HAP-1 (cell line): ENCODE results near the gene ELK1.
"Not testable (repeated sequence)": the region's sequence is repeated elsewhere in the genome, so short reads cannot be mapped to it uniquely, and the experiment has no call there.

ENCODE experiments used
- DNase-seq, 2 experiments: peaks; one replicate each; pipeline ENCODE4 v3.0.0-alpha.2; 2016 to 2020; ENCODE audit warnings: low spot score in 2 of 2
- H3K27me3 ChIP-seq: fragments of 250-450 bp; sonication (Bioruptor Pico); 2 replicates; pipeline ENCODE4 v1.5.1; 2020; ENCODE audit warnings: low read depth, mild to moderate bottlenecking, moderate library complexity
- H3K36me3 ChIP-seq: fragments of 250-450 bp; sonication (Bioruptor Pico); replicated peaks from 2 replicates; pipeline ENCODE4 v1.5.1; 2020; ENCODE audit warnings: mild to moderate bottlenecking
- H3K4me1 ChIP-seq: fragments of 250-450 bp; sonication (Bioruptor Pico); 2 replicates; pipeline ENCODE4 v1.5.1; 2020; ENCODE audit warnings: mild to moderate bottlenecking
- H3K4me3 ChIP-seq: fragments of 250-450 bp; sonication (Bioruptor Pico); 2 replicates; pipeline ENCODE4 v1.5.1; 2020; ENCODE audit warnings: mild to moderate bottlenecking, moderate library complexity
- H3K9me3 ChIP-seq: fragments of 250-450 bp; sonication (Bioruptor Pico); 2 replicates; pipeline ENCODE4 v1.5.1; 2020; ENCODE audit warnings: mild to moderate bottlenecking, moderate library complexity
- in situ Hi-C: fragments of 300-500 bp; cut with MboI; formaldehyde crosslinking; loops from 3 replicates; pipeline ENCODE4 v1.14.3; 2020; ENCODE audit warnings: low sequenced_read_pairs, inconsistent platforms, mixed read lengths

Gene ELK1

GRCh38 chrX:47614618-47615017 is 35.7 kb downstream of the ELK1 start:
- Histone ChIP-seq H3K27me3 (peaks cover 7% of the 10 kb centered on the region; the same call in 1 of the 2 replicates), H3K9me3 (no peaks in the 10 kb centered on the region), H3K4me1 (no peaks in the 10 kb centered on the region), H3K36me3 (no peaks in the 10 kb centered on the region), H3K4me3 (no peak overlapping the region)
- in situ Hi-C loops = no loop called here
- DNase-seq = no peak

- Histone ChIP-seq H3K9me3 (no peaks in the 10 kb centered on the region), H3K36me3 (no peaks in the 10 kb centered on the region), H3K4me1 (no peaks in the 10 kb centered on the region), H3K27me3 (peaks cover 7% of the 10 kb centered on the region; the same call in 1 of the 2 replicates), H3K4me3 (no peak overlapping the region)
- no peak for DNase-seq
- in situ Hi-C loops = no loop called here
These were observed 37.3 kb downstream of the ELK1 start for GRCh38 chrX:47613082-47613481.

- no peaks in the 10 kb centered on the region for H3K9me3 ChIP-seq
- H3K36me3 ChIP-seq = no peaks in the 10 kb centered on the region
- DNase-seq = no peak
- H3K27me3 ChIP-seq = peaks cover under 1% of the 10 kb centered on the region; the same call in 1 of the 2 replicates
- H3K4me1 ChIP-seq = no peaks in the 10 kb centered on the region
- in situ Hi-C loops = no loop called here
- H3K4me3 ChIP-seq = no peak overlapping the region
These were observed 37.9 kb downstream of the ELK1 start for GRCh38 chrX:47612418-47612817.

DNA sequence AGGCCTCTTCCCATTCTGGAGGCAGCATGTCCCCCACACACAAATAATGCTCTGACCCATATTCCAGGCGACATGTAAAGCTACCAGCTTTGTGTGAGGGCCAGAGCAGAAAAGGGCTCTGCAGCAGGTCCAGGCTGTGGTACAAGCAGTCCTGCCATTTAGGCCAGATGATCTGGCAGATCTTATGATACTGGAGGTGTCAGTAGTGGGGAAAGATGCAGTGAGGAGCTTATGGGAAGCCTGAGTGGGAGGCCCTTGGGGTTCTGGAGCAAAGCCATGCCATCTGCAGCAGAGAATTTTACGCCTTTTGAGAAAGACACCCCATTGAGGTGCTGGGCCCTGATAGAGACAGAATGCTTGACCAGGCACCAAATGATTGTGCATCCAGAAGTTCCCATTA is 38.4 kb downstream of the ELK1 start:
- H3K4me1 ChIP-seq = no peaks in the 10 kb centered on the region
- H3K4me3 ChIP-seq = no peak overlapping the region
- in situ Hi-C loops = no loop called here
- no peak for DNase-seq
- no peaks in the 10 kb centered on the region for H3K27me3 ChIP-seq
- no peaks in the 10 kb centered on the region for H3K9me3 ChIP-seq
- H3K36me3 ChIP-seq = no peaks in the 10 kb centered on the region

DNA sequence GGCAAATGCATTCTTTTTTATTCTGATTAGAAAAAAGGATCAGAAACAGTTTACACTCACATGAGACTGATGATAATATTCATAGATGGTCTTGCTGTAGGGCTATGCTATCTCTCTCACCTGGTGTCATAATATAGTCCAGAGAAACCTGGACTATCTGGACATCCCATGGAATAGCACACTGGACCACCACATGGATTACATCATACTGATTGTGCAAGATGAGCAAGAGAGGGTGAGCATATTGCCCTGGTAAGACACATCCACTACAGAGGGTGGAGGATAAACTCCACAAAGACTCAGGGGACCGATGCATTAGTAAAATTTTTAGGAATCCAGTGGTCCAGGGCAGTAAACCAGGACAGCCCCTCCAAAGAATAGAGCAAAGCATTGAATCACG is 38.9 kb downstream of the ELK1 start:
- Histone ChIP-seq H3K36me3 (no peaks in the 10 kb centered on the region), H3K9me3 (no peaks in the 10 kb centered on the region), H3K4me3 (no peak overlapping the region), H3K4me1 (no peaks in the 10 kb centered on the region), H3K27me3 (no peaks in the 10 kb centered on the region)
- no peak for DNase-seq
- in situ Hi-C loops = no loop called here

- H3K9me3 ChIP-seq = no peaks in the 10 kb centered on the region
- H3K27me3 ChIP-seq = no peaks in the 10 kb centered on the region
- H3K4me3 ChIP-seq = no peak overlapping the region
- DNase-seq = no peak
- no peaks in the 10 kb centered on the region for H3K4me1 ChIP-seq
- no peaks in the 10 kb centered on the region for H3K36me3 ChIP-seq
- in situ Hi-C loops = no loop called here
These were observed 39.9 kb downstream of the ELK1 start for GRCh38 chrX:47610511-47610910.

DNA sequence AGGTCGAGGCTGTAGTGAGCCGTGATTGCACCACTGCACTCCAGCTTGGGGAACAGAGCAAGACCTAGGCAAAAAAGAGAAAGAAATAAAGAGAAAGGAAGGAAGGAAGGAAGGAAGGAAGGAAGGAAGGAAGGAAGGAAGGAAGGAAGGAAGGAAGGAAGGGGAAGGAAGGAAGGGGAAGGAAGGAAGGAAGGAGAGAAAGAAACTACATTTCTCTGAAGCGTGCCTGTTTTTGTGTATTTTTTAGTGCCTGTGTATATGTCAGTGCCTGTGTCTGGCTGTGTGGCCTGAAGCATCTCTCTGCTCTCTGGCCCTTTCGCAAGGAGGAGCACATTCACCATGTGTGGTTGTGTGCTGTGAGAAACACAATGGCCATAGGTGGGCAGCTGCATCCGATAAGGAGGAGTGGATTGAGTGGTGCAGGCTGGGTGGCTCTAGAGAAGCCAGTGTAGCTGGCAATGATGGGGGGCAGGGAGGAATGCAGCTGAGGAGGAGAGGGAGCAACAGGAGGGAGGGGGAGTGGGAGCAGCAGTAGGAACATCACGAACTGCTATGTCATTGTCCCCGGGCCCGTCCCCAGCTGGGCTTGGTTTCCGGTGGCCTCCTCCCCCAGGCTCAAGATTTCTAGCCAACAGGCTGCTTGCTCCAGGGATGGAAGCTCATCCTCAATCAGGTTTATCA is 42.1 kb downstream of the ELK1 start:
- no peaks in the 10 kb centered on the region for H3K27me3 ChIP-seq
- in situ Hi-C loops = no loop called here
- H3K4me3 ChIP-seq = no peak overlapping the region
- no peaks in the 10 kb centered on the region for H3K9me3 ChIP-seq
- no peak for DNase-seq
- H3K36me3 ChIP-seq = no peaks in the 10 kb centered on the region
- H3K4me1 ChIP-seq = no peaks in the 10 kb centered on the region

DNA sequence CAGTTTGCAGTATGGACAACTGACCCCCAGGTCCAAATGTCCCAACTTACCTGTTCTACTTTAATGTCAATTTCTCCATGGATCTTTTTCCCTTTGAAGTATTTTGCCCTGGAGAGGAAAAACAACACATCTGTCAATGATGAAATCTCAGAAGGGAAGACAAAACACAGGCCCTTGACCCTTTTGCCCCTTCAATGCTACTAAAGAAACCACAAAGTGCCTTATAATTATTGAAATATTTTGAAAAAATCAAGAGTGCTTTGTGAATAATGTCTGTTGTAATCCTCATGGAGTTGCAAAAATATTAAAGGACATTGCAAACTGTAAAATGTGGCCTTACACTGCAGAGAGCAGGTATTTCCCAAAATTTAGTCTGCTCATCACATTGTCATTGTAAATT is 43.3 kb downstream of the ELK1 start:
- Histone ChIP-seq H3K4me1 (no peaks in the 10 kb centered on the region), H3K36me3 (no peaks in the 10 kb centered on the region), H3K9me3 (no peaks in the 10 kb centered on the region), H3K4me3 (no peak overlapping the region), H3K27me3 (no peaks in the 10 kb centered on the region)
- no peak for DNase-seq
- in situ Hi-C loops = no loop called here

GRCh38 chrX:47605024-47605423 is 45.3 kb downstream of the ELK1 start:
- no peak for DNase-seq
- no peak overlapping the region for H3K4me3 ChIP-seq
- no peaks in the 10 kb centered on the region for H3K27me3 ChIP-seq
- H3K36me3 ChIP-seq = no peaks in the 10 kb centered on the region
- H3K9me3 ChIP-seq = no peaks in the 10 kb centered on the region
- in situ Hi-C loops = no loop called here
- no peaks in the 10 kb centered on the region for H3K4me1 ChIP-seq

DNA sequence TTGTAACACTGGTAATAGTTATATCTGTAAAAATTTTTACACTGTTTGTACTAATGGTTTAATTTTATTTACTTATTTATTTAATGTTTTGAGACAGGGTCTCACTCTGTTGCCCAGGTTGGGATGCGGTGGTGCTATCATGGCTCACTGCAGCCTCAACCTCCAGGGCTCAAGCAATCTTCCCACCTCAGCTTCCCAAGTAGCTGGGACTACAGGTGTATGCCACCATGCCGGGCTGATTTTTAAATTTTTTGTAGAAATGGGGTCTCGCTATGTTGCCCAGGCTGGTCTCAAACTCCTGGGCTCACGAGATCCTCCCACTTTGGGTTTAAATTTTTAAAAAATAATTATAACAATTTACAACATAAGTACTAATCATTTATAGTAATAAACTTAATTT is 47.2 kb downstream of the ELK1 start:
- in situ Hi-C loops, H3K9me3 ChIP-seq, H3K27me3 ChIP-seq, H3K4me1 ChIP-seq, H3K36me3 ChIP-seq, DNase-seq, H3K4me3 ChIP-seq: not testable (repeated sequence)

DNA sequence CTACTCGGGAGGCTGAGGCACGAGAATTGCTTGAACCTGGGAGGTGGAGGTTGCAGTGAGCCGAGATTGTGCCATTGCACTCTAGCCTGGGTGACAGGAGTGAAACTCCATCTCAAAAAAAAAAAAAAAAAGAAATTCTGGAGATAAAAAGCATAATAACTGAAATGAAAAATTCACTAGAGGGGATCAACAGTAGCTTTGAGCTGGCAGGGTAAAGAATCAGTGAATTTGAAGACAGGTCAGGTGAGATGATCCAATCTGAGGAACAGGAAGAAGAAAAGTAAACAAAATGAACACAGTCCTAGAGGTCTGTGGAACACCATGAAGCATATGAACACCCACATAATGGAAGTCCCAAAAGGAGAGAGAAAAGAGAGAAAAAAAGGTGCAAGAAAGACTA is 53.1 kb downstream of the ELK1 start:
- in situ Hi-C loops = no loop called here
- H3K36me3 ChIP-seq = no peaks in the 10 kb centered on the region
- H3K4me1 ChIP-seq = no peaks in the 10 kb centered on the region
- 0 out of 2 replicates have a peak, but pooled peaks cover 2% of the 10 kb centered on the region for H3K9me3 ChIP-seq
- 0 out of 2 replicates have a peak, but pooled peaks cover 8% of the 10 kb centered on the region for H3K27me3 ChIP-seq
- H3K4me3 ChIP-seq = no peak overlapping the region
- DNase-seq = no peak

GRCh38 chrX:47596256-47596655 is 54.1 kb downstream of the ELK1 start:
- Histone ChIP-seq H3K36me3 (no peaks in the 10 kb centered on the region), H3K4me3 (no peak overlapping the region), H3K4me1 (no peaks in the 10 kb centered on the region), H3K9me3 (0 out of 2 replicates have a peak, but pooled peaks cover 2% of the 10 kb centered on the region), H3K27me3 (0 out of 2 replicates have a peak, but pooled peaks cover 8% of the 10 kb centered on the region)
- no peak for DNase-seq
- in situ Hi-C loops = no loop called here

DNA sequence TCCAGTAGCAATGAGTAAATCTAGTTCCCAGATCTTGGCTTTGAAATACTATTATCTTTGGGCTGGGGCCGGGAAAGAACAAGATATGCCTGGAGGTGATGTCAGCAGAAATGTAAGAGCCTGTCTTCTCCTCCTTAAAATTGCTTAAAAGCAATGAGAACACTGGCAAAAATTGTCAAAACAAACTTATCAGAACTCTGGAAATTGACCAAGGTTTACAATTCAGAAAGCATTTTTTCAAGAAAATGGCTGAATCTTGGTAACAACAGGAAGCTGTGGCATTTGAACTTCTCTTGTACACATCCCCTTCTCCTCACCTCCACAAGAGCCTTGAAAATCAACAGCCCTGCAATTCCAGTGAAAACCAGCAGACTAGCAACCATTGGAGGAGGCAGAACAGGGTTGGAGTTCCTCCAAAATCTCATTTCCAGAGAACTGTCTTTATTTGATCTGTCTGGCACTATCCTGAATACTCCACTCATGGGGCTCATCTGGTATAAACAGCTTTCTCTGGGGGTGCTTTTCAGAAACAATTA is 54.6 kb downstream of the ELK1 start:
- no peak for DNase-seq
- Histone ChIP-seq H3K36me3 (no peaks in the 10 kb centered on the region), H3K9me3 (0 out of 2 replicates have a peak, but pooled peaks cover 2% of the 10 kb centered on the region), H3K4me1 (no peaks in the 10 kb centered on the region), H3K27me3 (0 out of 2 replicates have a peak, but pooled peaks cover 8% of the 10 kb centered on the region), H3K4me3 (no peak overlapping the region)
- in situ Hi-C loops = no loop called here

GRCh38 chrX:47593522-47593921 is 56.8 kb downstream of the ELK1 start:
- H3K4me3 ChIP-seq = no peak overlapping the region
- H3K4me1 ChIP-seq = no peaks in the 10 kb centered on the region
- no peaks in the 10 kb centered on the region for H3K36me3 ChIP-seq
- DNase-seq = no peak
- in situ Hi-C loops = no loop called here
- 0 out of 2 replicates have a peak, but pooled peaks cover 2% of the 10 kb centered on the region for H3K9me3 ChIP-seq
- H3K27me3 ChIP-seq = 0 out of 2 replicates have a peak, but pooled peaks cover 8% of the 10 kb centered on the region
